Peyer's patch (tissue), 4 donors: ENCODE results near the gene MAP2. TPM values are rescaled to one million over a fixed set of nuclear protein-coding genes. Genes with fewer than 3 reads are reported as not detected.

Experiments used
- DNase-seq, 3 donors: peaks; one replicate each; pipeline ENCODE4 v3.0.0-alpha.2; 2017 to 2019
- H3K27ac ChIP-seq, 4 donors: fragments of 200-600 bp; sonication (generic); one replicate each; pipeline ENCODE4 v1.5.1; 2016 to 2019
- H3K27me3 ChIP-seq, 2 donors: fragments of 200-600 bp; sonication (generic); one replicate each; pipeline ENCODE4 v1.5.1; 2019
- H3K36me3 ChIP-seq, 3 donors: fragments of 200-600 bp; sonication (generic); one replicate each; pipeline ENCODE4 v1.5.1; 2016 to 2019
- H3K4me1 ChIP-seq, 4 donors: fragments of 200-600 bp; sonication (generic); one replicate each; pipeline ENCODE4 v1.5.1; 2016 to 2019
- H3K4me3 ChIP-seq, 4 donors: fragments of 200-600 bp; sonication (generic); 1 replicate in 3 of 4; 2 replicates in 1 of 4; pipeline ENCODE4 v1.5.1; 2016 to 2019; ENCODE audit warnings: mild to moderate bottlenecking in 1 of 4
- H3K9me3 ChIP-seq, 4 donors: fragments of 200-600 bp; sonication (generic); one replicate each; pipeline ENCODE4 v1.5.1; 2016 to 2019; ENCODE audit warnings: mild to moderate bottlenecking in 1 of 4
- POLR2A ChIP-seq, 2 donors: fragments of 450-650 bp; IDR thresholded peaks; one replicate each; pipeline ENCODE4 v1.5.1; 2017; ENCODE audit warnings: antibody characterized with exemption in 2 of 2, mild to moderate bottlenecking in 2 of 2, moderate library complexity in 2 of 2
- total RNA-seq, 4 donors: library from RNA; depleted of rRNA; stranded (reverse); fragments of >200 nt; gene quantifications; one replicate each; pipeline ENCODE4 v1.1.0, GENCODE V29; 2016
- TF ChIP-seq, protein P1 (sequence below), 6 experiments: fragments of 450-650 bp in 4 of 6; fragments of 200-600 bp in 2 of 6; sonication (generic) in 1 of 6; IDR thresholded peaks; one replicate each; pipeline ENCODE4 v1.5.1; 2017 to 2019; ENCODE audit warnings: antibody characterized with exemption in 6 of 6, mild to moderate bottlenecking in 3 of 6, moderate library complexity in 1 of 6

The MAP2 gene
- total RNA-seq, 4 donors from 2014 or later, result 0.70 to 19.8 (median 4.1) TPM

- H3K27me3 ChIP-seq, result no peaks in the 10 kb centered on the region
- H3K36me3 ChIP-seq, result no peaks in the 10 kb centered on the region
- TF ChIP-seq, protein P1, sequence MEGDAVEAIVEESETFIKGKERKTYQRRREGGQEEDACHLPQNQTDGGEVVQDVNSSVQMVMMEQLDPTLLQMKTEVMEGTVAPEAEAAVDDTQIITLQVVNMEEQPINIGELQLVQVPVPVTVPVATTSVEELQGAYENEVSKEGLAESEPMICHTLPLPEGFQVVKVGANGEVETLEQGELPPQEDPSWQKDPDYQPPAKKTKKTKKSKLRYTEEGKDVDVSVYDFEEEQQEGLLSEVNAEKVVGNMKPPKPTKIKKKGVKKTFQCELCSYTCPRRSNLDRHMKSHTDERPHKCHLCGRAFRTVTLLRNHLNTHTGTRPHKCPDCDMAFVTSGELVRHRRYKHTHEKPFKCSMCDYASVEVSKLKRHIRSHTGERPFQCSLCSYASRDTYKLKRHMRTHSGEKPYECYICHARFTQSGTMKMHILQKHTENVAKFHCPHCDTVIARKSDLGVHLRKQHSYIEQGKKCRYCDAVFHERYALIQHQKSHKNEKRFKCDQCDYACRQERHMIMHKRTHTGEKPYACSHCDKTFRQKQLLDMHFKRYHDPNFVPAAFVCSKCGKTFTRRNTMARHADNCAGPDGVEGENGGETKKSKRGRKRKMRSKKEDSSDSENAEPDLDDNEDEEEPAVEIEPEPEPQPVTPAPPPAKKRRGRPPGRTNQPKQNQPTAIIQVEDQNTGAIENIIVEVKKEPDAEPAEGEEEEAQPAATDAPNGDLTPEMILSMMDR (IDR thresholded peaks at IDR 0.05), result no peak
- no peak for TF ChIP-seq POLR2A (IDR thresholded peaks at IDR 0.05)
- no peak overlapping the region for H3K4me3 ChIP-seq
- DNase-seq, result no peak
- no peak overlapping the region for H3K27ac ChIP-seq
- H3K9me3 ChIP-seq, result no peaks in the 10 kb centered on the region
- no peaks in the 10 kb centered on the region for H3K4me1 ChIP-seq
Measured at GRCh38 chr2:209411718-209412117, 12.1 kb upstream of the MAP2 start.

GRCh38 chr2:209413311-209414014 is 10.4 kb upstream of the MAP2 start:
- H3K36me3 ChIP-seq, result no peaks in the 10 kb centered on the region
- H3K27ac ChIP-seq, result no peak overlapping the region
- H3K4me1 ChIP-seq, result no peaks in the 10 kb centered on the region
- TF ChIP-seq POLR2A (IDR thresholded peaks at IDR 0.05), result no peak
- TF ChIP-seq, protein P1 (IDR thresholded peaks at IDR 0.05), result no peak
- no peak overlapping the region for H3K4me3 ChIP-seq
- no peak for DNase-seq
- H3K9me3 ChIP-seq, result no peaks in the 10 kb centered on the region
- no peaks in the 10 kb centered on the region for H3K27me3 ChIP-seq

GRCh38 chr2:209416913-209417312 is 6.9 kb upstream of the MAP2 start:
- no peak for TF ChIP-seq POLR2A (IDR thresholded peaks at IDR 0.05)
- TF ChIP-seq, protein P1 (IDR thresholded peaks at IDR 0.05), result no peak
- no peaks in the 10 kb centered on the region for H3K27me3 ChIP-seq

GRCh38 chr2:209422191-209422754 is 1.6 kb upstream of the MAP2 start:
- Histone ChIP-seq H3K4me1 (no peaks in the 10 kb centered on the region), H3K9me3 (no peaks in the 10 kb centered on the region), H3K27me3 (no peaks in the 10 kb centered on the region), H3K27ac (no peak overlapping the region), H3K36me3 (no peaks in the 10 kb centered on the region), H3K4me3 (no peak overlapping the region)
- no peak for TF ChIP-seq POLR2A (IDR thresholded peaks at IDR 0.05)
- TF ChIP-seq, protein P1 (IDR thresholded peaks at IDR 0.05), result no peak
- no peak for DNase-seq

More at GRCh38 chr2:209416913-209417312, 6.9 kb upstream of the MAP2 start:
- no peaks in the 10 kb centered on the region for H3K36me3 ChIP-seq
- H3K4me3 ChIP-seq, result no peak overlapping the region
- no peak for DNase-seq
- no peak overlapping the region for H3K27ac ChIP-seq
- H3K9me3 ChIP-seq, result no peaks in the 10 kb centered on the region
- no peaks in the 10 kb centered on the region for H3K4me1 ChIP-seq

DNA sequence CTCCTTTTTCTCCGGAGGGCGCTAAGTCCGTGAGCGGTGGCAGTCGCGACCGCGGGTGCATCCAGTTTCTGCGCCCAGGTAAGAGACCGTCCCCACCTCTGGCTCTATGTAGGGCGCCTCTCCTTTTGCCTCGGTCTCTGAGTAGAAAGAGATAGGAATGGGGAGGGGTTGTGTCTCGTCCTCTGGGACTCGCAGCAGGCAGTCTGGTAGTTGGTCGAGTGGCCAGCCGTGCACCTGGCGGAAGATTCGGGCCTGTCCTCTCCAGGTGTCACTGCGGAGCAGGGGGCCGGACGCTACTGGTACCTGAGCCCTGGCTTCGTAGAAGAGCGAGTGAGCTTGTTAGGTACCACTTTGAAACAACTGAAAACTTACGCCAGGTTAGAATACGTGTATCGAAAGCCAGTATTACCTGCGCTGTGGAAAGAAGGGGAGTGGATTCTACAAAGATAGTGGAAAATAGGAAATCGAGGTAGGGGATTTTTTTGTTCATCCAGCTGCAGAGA is 403 bp downstream of the MAP2 start:
- DNase-seq, result peak in 2 of 3 donors; percentile 49 to 50
- H3K4me1 ChIP-seq, result no peaks in the 10 kb centered on the region
- no peaks in the 10 kb centered on the region for H3K27me3 ChIP-seq
- no peak for TF ChIP-seq POLR2A (IDR thresholded peaks at IDR 0.05)
- TF ChIP-seq, protein P1 (IDR thresholded peaks at IDR 0.05), result no peak
- H3K9me3 ChIP-seq, result no peaks in the 10 kb centered on the region
- H3K36me3 ChIP-seq, result no peaks in the 10 kb centered on the region
- H3K4me3 ChIP-seq, result peak overlapping the region; percentile 29 to 61 (median 48)
- peak overlapping the region in 1 of 4 donors; percentile 14 for H3K27ac ChIP-seq
